Left ventricle myocardium inferior (tissue), 1 donor: ENCODE data around the gene MACROD2. TPM values are rescaled to one million over a fixed set of nuclear protein-coding genes. Genes with fewer than 3 reads are reported as not detected.

Experiments used
- DNase-seq: peaks from one replicate; pipeline ENCODE4 v3.0.0-alpha.2; 2020
- H3K27ac ChIP-seq: fragments of 200-600 bp; replicated peaks from 2 replicates; pipeline ENCODE4 v1.8.0; 2021
- H3K27me3 ChIP-seq: fragments of 200-600 bp; 2 replicates; pipeline ENCODE4 v1.8.0; 2021; ENCODE audit warnings: low read depth
- H3K36me3 ChIP-seq: fragments of 200-600 bp; 2 replicates; pipeline ENCODE4 v1.8.0; 2021
- H3K4me1 ChIP-seq: fragments of 200-600 bp; 2 replicates; pipeline ENCODE4 v1.8.0; 2021
- H3K4me3 ChIP-seq: fragments of 200-600 bp; 2 replicates; pipeline ENCODE4 v1.8.0; 2021; ENCODE audit warnings: mild to moderate bottlenecking, moderate library complexity
- H3K9me3 ChIP-seq: fragments of 200-600 bp; replicated peaks from 2 replicates; pipeline ENCODE4 v1.8.0; 2021
- intact Hi-C: fragments of 100-400 bp; cut with micrococcal nuclease; formaldehyde crosslinking; loops from one replicate; pipeline ENCODE4 v1.11.0; 2022
- total RNA-seq: library from RNA; stranded (reverse); fragmentation: NEBNext Ultra II Directional; extraction: Animal tissue kit (Norgen Biotek cat#: 25700); gene quantifications from one replicate; pipeline ENCODE4 v1.2.1, GENCODE V29; 2021
- TF ChIP-seq, protein P1 (sequence below): fragments of 200-600 bp; IDR thresholded peaks from 2 replicates; pipeline ENCODE4 v1.8.0; 2021; ENCODE audit warnings: antibody characterized with exemption, mild to moderate bottlenecking, borderline replicate concordance
- donor health status: DM: no; HTN: yes; CAD: no; lungs with severe emphysema.

Gene MACROD2
- total RNA-seq, 1 donor from 2014 or later: 3.6 TPM

DNA sequence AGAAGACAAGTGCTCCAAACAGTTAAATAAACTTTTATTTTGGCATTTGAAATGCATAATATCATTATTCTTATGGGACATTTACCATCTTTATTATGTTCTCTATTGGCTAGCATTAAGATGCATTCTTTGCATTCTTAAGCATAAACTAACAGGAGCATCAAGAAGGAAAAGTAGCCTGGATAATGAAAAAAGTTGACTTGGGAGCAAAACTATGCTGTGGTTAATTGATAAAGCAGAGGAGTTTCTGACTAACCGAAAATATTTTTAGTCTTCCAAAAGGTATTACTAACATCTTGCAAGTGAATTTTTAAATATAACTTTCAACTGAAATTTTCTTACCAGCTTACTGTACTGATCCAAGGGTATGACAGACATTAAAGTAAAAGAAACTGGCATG, 201.8 kb downstream of the MACROD2 start:
- Histone ChIP-seq H3K4me1 (no peaks in the 10 kb centered on the region), H3K27me3 (no peaks in the 10 kb centered on the region), H3K27ac (no peak overlapping the region), H3K36me3 (no peaks in the 10 kb centered on the region), H3K4me3 (no peak overlapping the region), H3K9me3 (no peaks in the 10 kb centered on the region)
- DNase-seq: no peak
- intact Hi-C loops: no loop called here
- TF ChIP-seq, protein P1, sequence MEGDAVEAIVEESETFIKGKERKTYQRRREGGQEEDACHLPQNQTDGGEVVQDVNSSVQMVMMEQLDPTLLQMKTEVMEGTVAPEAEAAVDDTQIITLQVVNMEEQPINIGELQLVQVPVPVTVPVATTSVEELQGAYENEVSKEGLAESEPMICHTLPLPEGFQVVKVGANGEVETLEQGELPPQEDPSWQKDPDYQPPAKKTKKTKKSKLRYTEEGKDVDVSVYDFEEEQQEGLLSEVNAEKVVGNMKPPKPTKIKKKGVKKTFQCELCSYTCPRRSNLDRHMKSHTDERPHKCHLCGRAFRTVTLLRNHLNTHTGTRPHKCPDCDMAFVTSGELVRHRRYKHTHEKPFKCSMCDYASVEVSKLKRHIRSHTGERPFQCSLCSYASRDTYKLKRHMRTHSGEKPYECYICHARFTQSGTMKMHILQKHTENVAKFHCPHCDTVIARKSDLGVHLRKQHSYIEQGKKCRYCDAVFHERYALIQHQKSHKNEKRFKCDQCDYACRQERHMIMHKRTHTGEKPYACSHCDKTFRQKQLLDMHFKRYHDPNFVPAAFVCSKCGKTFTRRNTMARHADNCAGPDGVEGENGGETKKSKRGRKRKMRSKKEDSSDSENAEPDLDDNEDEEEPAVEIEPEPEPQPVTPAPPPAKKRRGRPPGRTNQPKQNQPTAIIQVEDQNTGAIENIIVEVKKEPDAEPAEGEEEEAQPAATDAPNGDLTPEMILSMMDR: no peak

DNA sequence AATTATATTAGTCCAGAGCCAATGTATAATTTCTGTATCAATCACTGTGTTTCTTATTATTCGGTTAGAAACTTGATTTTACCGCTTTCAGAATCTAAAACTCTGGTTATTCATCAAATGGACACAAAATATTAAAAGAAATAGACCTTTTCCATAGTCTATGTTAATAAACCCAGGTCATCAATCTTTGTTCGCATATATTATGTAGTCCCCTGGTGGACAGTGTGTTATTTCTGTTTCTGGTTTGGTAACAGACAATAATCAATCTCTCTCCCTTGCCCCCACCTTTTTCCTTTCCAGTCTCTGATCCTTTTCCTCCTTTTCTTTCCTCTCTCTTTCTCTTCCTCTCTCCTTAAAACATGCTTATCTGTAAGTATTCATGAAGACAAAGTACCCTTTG, 203.1 kb downstream of the MACROD2 start:
- Histone ChIP-seq H3K27ac (no peak overlapping the region), H3K27me3 (no peaks in the 10 kb centered on the region), H3K36me3 (no peaks in the 10 kb centered on the region), H3K4me1 (no peaks in the 10 kb centered on the region), H3K4me3 (no peak overlapping the region), H3K9me3 (peaks cover 7% of the 10 kb centered on the region)
- TF ChIP-seq, protein P1: no peak
- no peak for DNase-seq
- intact Hi-C loops: no loop called here

DNA sequence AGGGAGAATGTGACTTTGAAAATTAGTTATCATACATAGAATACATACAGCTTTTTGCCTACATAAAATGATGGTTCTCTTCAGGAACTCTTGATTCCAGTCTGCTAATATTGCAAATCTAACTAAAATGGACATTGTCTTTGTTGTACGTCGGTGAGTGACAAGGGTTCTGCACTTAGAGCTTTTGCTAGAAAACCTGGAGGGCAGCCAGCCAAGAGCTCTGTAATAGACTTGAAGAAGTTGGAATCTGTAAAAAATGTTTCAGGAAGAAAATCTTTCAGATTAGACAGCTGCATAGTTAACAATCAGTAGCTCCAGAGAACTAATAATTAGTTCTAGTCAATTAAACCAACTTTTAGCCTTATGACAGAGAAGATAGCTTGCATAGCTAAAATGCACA, 203.8 kb downstream of the MACROD2 start:
- H3K4me3 ChIP-seq: no peak overlapping the region
- H3K27me3 ChIP-seq: no peaks in the 10 kb centered on the region
- no peaks in the 10 kb centered on the region for H3K36me3 ChIP-seq
- H3K4me1 ChIP-seq: no peaks in the 10 kb centered on the region
- peaks cover 8% of the 10 kb centered on the region for H3K9me3 ChIP-seq
- TF ChIP-seq, protein P1: no peak
- DNase-seq: no peak
- intact Hi-C loops: no loop called here
- no peak overlapping the region for H3K27ac ChIP-seq

DNA sequence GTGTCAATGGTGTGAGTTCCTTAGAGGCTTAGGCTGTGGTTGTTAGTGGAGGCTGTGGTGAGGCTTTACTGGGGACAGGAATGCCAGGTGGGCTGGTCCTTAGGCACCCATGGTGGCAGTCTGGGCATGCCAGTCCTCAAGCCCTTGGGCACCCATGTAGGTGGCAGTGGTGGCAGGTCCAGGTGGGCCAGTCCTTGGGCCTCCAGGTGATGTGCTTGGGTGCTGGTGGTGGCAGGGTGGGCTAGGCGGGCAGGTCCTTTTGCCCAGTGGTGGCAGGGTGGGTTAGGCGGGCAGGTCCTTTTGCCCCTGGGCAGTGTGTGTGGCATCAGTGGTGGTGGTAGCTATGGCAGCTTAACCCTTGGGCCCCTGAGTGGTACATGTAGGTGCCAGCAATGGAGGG, 208.3 kb downstream of the MACROD2 start:
- Histone ChIP-seq H3K27me3 (no peaks in the 10 kb centered on the region), H3K4me3 (no peak overlapping the region), H3K9me3 (peaks cover 8% of the 10 kb centered on the region), H3K27ac (no peak overlapping the region), H3K4me1 (no peaks in the 10 kb centered on the region), H3K36me3 (no peaks in the 10 kb centered on the region)
- DNase-seq: no peak
- intact Hi-C loops: no loop called here
- TF ChIP-seq, protein P1: no peak

GRCh38 chr20:14207591-14207990, 212.3 kb downstream of the MACROD2 start:
- intact Hi-C loops: no loop called here
- Histone ChIP-seq H3K4me1 (no peaks in the 10 kb centered on the region), H3K27me3 (no peaks in the 10 kb centered on the region), H3K9me3 (peaks cover 8% of the 10 kb centered on the region), H3K4me3 (no peak overlapping the region), H3K36me3 (no peaks in the 10 kb centered on the region), H3K27ac (no peak overlapping the region)
- TF ChIP-seq, protein P1: no peak
- DNase-seq: no peak

- H3K9me3 ChIP-seq: no peaks in the 10 kb centered on the region
- no peaks in the 10 kb centered on the region for H3K27me3 ChIP-seq
- intact Hi-C loops: no loop called here
- H3K4me3 ChIP-seq: no peak overlapping the region
- TF ChIP-seq, protein P1: no peak
- no peak for DNase-seq
- no peaks in the 10 kb centered on the region for H3K36me3 ChIP-seq
- no peak overlapping the region for H3K27ac ChIP-seq
- no peaks in the 10 kb centered on the region for H3K4me1 ChIP-seq
Observed at GRCh38 chr20:14208956-14209355, 213.6 kb downstream of the MACROD2 start.
